22Rv1 (cell line): ENCODE measurements around the gene MVP.
"Not testable (repeated sequence)": the region's sequence is repeated elsewhere in the genome, so short reads cannot be mapped to it uniquely, and the experiment has no call there.

Experiments
- H3K27ac ChIP-seq: fragments of 450-650 bp; 2 replicates; pipeline ENCODE4 v1.5.1; 2017
- CTCF ChIP-seq: fragments of 450-650 bp; IDR thresholded peaks from 2 replicates; pipeline ENCODE4 v1.5.1; 2017; ENCODE audit warnings: mild to moderate bottlenecking
- ZFX ChIP-seq: fragments of 450-650 bp; IDR thresholded peaks from 2 replicates; pipeline ENCODE4 v1.6.1; 2017; ENCODE audit warnings: antibody characterized with exemption, borderline replicate concordance

MVP gene

DNA sequence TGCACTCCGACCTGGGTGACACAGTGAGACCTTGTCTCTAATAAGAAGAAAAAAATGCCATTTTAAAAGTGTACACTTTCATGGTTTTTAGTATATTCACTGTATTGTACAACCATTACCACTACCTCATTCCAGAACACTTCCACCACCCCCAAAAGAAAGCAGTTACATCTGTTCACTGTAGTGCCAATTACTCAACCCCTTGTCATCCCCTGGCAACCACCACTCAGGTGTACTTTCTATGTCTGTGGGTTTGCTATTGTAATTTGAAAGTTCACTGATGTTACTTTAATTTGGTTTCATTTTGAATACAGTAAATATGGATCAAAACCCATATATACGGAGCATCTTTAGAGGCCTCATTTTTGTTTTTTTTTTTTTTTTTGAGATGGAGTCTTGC, 36.1 kb upstream of the MVP start:
- TF ChIP-seq CTCF: no peak
- TF ChIP-seq ZFX: no peak
- H3K27ac ChIP-seq: peak overlapping the region; percentile 37; the same call in 1 of the 2 replicates

- TF ChIP-seq CTCF (no peak), ZFX (no peak)
- no peak overlapping the region for H3K27ac ChIP-seq
Observed at GRCh38 chr16:29784901-29785500, 35.3 kb upstream of the MVP start.

- not testable (repeated sequence) for H3K27ac ChIP-seq
Observed at GRCh38 chr16:29787155-29787554, 33.1 kb upstream of the MVP start.

DNA sequence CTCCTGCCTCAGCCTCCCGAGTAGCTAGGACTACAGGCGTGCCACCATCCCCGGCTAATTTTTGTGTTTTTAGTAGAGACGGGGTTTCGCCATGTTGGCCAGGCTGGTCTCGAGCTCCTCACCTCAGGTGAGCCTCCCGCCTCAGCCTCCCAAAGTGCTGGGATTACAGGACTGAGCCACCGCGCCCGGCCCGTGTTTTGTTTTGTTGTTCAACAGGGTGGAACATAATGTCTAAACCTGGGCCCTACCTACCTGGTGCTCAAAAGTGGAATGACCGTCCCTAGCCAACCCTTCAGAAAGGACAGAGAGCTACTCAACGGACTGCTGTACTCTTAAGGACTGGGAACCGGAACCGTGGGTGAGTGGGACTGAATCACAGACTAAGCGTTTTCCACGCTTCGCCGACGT, 30.5 kb upstream of the MVP start:
- peak overlapping the region; percentile 96 for H3K27ac ChIP-seq
- no peak for TF ChIP-seq CTCF
- no peak for TF ChIP-seq ZFX

GRCh38 chr16:29790183-29790948, 29.9 kb upstream of the MVP start, which contains the start of gene KIF22:
Gene KIF22 (plus strand): TSS chr16:29790751. CDS start chr16:29790760, 9 bp downstream.
- peak within 1 kb of the TSS; percentile 96 for H3K27ac ChIP-seq
- TF ChIP-seq CTCF: peak; percentile 92
- TF ChIP-seq ZFX: no peak

DNA sequence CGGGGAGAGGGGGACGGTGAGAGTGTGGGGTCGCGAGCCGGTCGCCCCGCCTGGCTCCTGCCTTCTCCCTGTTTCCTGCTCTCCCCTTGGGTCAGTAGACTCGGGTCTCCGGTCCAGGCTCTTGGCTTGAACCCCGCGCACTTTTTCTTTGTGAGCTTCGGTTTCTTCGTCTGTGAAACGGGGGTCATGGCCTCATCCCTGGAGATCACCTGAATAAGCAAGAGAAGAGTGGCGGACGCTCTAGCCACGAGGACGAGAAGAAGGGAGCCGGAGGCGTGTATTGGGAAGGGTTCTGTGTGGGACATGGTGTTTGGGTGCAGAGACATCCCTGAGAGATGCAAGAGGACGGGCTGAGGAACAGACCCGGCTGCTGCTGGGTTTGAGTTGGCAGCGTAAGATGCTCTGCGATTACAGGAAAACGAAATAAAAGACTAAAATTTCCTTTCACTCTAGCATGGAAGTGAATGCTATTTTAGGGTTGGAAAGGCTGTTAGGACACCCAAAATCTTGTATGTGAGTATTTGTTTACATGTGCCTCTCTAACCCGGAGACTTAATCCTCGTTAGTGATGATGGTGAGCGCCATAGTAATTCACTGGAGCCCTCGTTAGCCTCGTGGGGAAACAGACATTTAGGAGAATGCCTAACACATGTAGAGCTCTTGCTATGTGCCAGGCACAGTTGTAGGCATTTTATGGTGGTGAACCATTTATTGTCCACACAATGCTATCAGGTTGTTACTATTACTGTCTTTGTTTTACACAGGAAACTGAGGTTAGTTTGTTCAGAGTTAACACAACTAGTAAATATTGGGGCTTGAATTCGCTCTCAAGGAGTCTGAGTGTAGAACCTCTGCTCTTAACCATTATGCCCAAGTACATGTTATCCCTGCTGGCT, 29.1 kb upstream of the MVP start:
- H3K27ac ChIP-seq: peak overlapping the region; percentile 96
- TF ChIP-seq CTCF: no peak
- no peak for TF ChIP-seq ZFX
